HG02610 (cell line): ENCODE measurements around the gene TNNC1.

ENCODE experiments used
- ATAC-seq: cut with Tn5 transposase; IDR thresholded peaks from one replicate; pipeline ENCODE4 v1.9.1; 2021; ENCODE audit warnings: mild to moderate bottlenecking, moderate library complexity; ENCODE audit not compliant: unreplicated experiment

TNNC1 gene

DNA sequence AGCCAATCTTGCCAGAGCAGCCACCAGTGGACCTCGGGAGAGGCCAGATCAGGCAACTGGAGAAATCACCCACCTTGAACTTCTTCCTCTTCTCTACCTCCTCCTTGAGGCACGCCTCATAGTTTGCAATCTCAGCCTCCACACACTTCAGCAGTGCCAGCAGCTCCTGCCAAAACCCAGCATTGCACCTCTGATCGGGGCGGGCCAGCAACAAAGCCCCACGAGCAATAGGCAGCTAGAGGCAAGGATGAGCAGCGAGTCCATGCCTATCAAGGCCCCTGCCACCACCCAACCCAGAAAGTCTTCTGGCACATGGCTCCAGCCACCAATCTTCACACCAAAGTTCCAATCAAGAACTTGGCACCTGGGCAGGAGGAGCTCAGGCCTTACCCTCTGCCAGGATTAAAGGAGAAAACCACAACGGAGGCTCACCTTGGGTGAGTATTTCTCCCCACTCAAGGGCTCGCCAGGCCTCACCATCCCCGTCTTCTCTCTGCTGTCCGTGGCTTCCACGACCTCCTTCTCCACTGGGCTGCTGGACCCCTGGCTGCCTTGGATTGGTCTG, 51.1 kb downstream of the TNNC1 start:
- ATAC-seq = no peak

DNA sequence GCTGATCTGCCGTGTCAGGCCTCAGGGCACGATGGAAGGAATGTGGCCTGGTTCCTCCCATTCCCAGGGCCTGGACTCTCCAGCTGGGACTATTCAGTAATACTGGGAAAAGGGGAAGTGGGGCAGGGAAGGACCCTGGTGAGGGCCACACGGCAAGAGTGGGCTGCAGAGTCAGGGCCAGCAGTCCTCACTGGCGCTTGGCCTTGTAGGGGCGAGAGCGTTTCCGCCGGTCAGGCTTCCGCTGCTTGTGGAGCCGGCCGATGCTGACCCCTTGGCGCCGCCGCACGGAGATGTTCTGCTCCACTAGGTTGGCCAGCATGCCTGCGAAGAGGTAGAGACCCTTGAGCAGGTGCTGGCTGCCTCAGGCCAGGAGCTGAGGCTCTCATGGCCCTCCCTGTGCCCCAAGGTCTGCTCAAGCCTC, 51.7 kb downstream of the TNNC1 start:
- no peak for ATAC-seq

DNA sequence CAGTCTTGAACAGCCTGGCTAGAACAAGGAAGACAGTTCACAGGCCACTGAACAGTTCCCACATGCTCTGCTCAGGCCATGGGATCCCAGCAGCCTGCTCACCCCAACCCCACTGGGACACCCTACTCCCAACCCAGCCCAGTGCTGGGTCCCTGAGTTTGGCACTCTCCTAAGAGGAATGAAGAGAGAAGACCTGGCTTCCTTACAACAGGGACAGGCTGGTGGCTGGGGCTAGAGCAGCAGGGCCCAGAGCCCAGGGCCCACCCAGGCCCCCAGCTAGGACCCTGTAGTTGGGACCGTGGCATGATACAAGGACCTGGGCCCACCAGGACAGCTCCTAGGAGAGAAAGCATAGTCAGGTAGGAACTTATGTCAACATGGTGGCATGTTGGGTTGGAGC, 52.3 kb downstream of the TNNC1 start:
- ATAC-seq = no peak
